Head of caudate nucleus (tissue), 42 donors: ENCODE results near the gene HELZ.

Experiments
- DNase-seq, 42 donors: peaks; one replicate each; pipeline versions ENCODE4 v3.0.0 to v3.0.0-alpha.2; 2020 to 2021; ENCODE audit warnings: mixed read lengths in 7 of 42
- intact Hi-C: fragments of 100-400 bp; cut with DNase I; formaldehyde crosslinking; loops from one replicate; pipeline ENCODE4 v1.15.0; 2022

The HELZ gene

GRCh38 chr17:67025216-67025792 lies 219.7 kb downstream of the HELZ start:
- DNase-seq, result no peak
- intact Hi-C loops, result no loop called here

DNA sequence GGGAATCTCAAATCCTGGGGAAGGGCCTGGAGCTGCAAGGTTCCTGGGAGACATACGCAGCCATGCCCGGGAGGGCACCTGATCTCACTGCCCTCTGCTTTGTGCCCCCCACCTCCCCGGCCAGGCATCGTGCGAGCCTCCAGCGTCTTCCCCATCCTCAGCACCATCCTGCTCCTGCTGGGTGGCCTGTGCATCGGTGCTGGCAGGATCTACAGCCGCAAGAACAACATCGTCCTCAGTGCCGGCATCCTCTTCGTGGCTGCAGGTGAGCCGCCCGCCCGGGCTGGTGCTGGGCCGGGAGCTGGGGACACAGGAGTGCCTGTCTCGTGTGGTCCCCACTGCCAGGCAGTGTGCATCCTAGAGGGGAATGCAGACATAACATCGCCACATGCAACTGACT lies 220.3 kb downstream of the HELZ start:
- DNase-seq, result no peak
- intact Hi-C loops, result no loop called here

GRCh38 chr17:67022451-67022810 lies 222.6 kb downstream of the HELZ start:
- intact Hi-C loops, result no loop called here
- DNase-seq, result peak in 33 of 42 donors; percentile 10 to 65 (median 39)

DNA sequence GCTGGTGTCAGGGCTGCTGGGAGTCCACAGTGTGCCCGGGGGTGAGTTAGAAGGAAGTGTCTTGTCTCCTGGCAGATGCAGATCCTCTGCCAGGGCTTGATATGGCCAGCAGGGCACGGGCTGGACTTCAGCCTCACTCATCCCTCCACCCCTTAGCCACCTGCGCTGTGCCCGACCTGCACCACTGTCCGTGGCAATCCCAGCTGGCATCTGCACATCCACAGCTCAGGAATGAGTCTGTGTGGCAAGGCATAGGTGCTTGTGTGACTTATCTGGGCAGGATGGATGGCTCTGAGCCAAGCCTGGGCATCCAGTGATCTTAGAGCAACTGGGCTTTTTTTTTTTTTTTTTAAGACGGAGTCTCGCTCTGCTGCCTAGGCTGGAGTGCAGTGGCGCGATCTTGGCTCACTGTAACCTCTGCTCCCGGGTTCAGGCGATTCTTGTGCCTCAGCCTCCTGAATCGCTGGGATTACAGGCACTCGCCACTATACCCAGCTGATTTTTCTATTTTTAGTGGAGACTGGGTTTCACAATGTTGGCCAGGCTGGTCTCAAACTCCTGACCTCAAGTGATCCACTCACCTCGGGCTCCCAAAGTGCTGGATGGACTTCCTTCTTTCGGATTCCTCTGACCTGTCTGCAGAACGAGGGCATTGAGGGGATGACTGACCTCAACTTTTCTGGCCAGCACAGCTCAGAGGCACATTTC lies 223.1 kb downstream of the HELZ start:
- intact Hi-C loops, result no loop called here
- peak in 1 of 42 donors; percentile 25 for DNase-seq

DNA sequence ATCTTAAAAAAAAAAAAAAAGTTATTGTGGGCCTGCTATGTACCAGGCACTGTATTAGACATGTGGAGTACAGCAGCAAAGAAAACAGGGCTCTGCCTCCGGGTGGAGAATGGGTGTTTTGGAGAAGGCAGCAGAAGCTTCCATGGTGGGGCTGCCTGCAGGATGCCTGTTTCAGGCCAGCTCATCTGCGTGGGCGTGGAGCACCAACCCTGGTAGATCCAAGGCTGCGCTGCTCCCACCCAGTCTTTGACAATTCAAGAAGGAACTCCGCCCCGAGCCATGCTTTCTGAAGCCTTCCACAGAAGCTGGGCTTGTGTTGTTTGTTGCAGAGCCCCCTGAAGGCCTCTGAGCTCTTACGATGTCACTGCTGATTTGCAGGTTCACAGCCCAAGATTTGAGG lies 223.8 kb downstream of the HELZ start:
- intact Hi-C loops, result no loop called here
- DNase-seq, result peak; percentile 55 to 94 (median 79)
